WERI-Rb-1 (cell line): ENCODE measurements around the gene ABHD17C.

ENCODE experiments used
- DNase-seq: peaks from one replicate; pipeline ENCODE4 v3.0.0-alpha.2; 2020
- H3K27ac ChIP-seq: fragments of 250-450 bp; sonication (Bioruptor Pico); 2 replicates; pipeline ENCODE4 v1.5.1; 2020; ENCODE audit warnings: mild to moderate bottlenecking, moderate library complexity
- H3K27me3 ChIP-seq: fragments of 250-450 bp; sonication (Bioruptor Pico); 2 replicates; pipeline ENCODE4 v1.5.1; 2021; ENCODE audit warnings: mild to moderate bottlenecking, low read depth, moderate library complexity; ENCODE audit not compliant: insufficient read depth, severe bottlenecking
- H3K36me3 ChIP-seq: fragments of 250-450 bp; sonication (Bioruptor Pico); 2 replicates; pipeline ENCODE4 v1.5.1; 2020; ENCODE audit warnings: mild to moderate bottlenecking, moderate library complexity
- H3K4me3 ChIP-seq: 2 replicates; pipeline ENCODE4 v1.5.1; 2011; ENCODE audit warnings: low read depth, mild to moderate bottlenecking, control low read depth, low read length
- H3K9me3 ChIP-seq: fragments of 250-450 bp; sonication (Bioruptor Pico); 2 replicates; pipeline ENCODE4 v1.5.1; 2021; ENCODE audit warnings: mild to moderate bottlenecking, moderate library complexity; ENCODE audit not compliant: severe bottlenecking
- CTCF ChIP-seq: IDR thresholded peaks from 2 replicates; pipeline ENCODE4 v1.5.1; 2011; ENCODE audit warnings: low read depth, mild to moderate bottlenecking, control low read depth, inconsistent platforms, low read length

The ABHD17C gene

GRCh38 chr15:80679804-80680175 is 15.3 kb upstream of the ABHD17C start:
- H3K4me3 ChIP-seq, result no peak overlapping the region
- H3K27ac ChIP-seq, result no peak overlapping the region
- TF ChIP-seq CTCF, result no peak
- H3K36me3 ChIP-seq, result no peaks in the 10 kb centered on the region
- H3K27me3 ChIP-seq, result no peaks in the 10 kb centered on the region
- H3K9me3 ChIP-seq, result no peaks in the 10 kb centered on the region
- no peak for DNase-seq

- H3K27me3 ChIP-seq, result no peaks in the 10 kb centered on the region
- no peak overlapping the region for H3K4me3 ChIP-seq
- TF ChIP-seq CTCF, result no peak
- no peaks in the 10 kb centered on the region for H3K9me3 ChIP-seq
- H3K36me3 ChIP-seq, result no peaks in the 10 kb centered on the region
- no peak for DNase-seq
- H3K27ac ChIP-seq, result no peak overlapping the region
Observed at GRCh38 chr15:80682201-80682600, 12.9 kb upstream of the ABHD17C start.

GRCh38 chr15:80684697-80685096 is 10.4 kb upstream of the ABHD17C start:
- no peaks in the 10 kb centered on the region for H3K27me3 ChIP-seq
- no peak for DNase-seq
- H3K4me3 ChIP-seq, result no peak overlapping the region
- no peak for TF ChIP-seq CTCF
- no peak overlapping the region for H3K27ac ChIP-seq
- H3K36me3 ChIP-seq, result no peaks in the 10 kb centered on the region
- H3K9me3 ChIP-seq, result no peaks in the 10 kb centered on the region

DNA sequence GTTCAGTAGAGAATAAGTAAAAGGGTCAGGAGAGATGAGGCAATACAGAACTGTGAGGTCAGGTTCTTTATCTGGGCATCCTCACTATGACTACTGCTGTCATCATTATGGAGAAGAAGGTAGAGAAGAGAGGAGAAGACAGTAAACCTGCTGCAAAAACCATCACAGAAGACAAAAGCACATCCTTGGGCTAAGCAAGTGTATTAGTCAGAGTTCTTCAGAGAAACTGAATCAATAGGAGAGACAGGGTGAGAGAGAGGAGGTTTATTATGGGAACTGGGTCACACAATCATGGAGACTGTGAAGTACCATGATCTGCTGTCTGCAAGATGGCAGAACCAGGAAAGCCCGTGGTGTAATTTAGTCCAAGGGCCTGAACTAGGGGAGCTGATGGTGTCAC is 9.5 kb upstream of the ABHD17C start:
- Histone ChIP-seq H3K36me3 (no peaks in the 10 kb centered on the region), H3K4me3 (no peak overlapping the region), H3K9me3 (no peaks in the 10 kb centered on the region), H3K27ac (no peak overlapping the region), H3K27me3 (no peaks in the 10 kb centered on the region)
- no peak for DNase-seq
- no peak for TF ChIP-seq CTCF

DNA sequence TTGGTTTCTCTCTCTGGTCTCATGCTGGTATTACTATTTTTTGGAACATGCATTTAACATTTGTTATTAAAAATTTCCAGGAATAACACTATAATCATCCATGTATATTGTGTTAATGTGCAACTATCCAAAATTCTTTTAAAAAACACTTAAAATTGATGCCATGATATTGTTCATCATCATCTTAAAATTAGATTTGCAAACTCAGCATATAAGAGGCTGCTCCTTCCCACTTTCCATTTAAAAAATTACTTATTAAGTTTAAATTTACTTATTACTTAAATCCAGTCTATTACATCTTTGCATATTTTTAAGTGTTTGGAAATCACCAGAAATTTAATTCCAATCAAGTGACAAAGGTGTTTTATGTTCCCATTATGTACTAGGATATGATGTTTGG is 5.8 kb upstream of the ABHD17C start:
- H3K9me3 ChIP-seq, result no peaks in the 10 kb centered on the region
- DNase-seq, result no peak
- no peaks in the 10 kb centered on the region for H3K27me3 ChIP-seq
- no peak for TF ChIP-seq CTCF
- H3K36me3 ChIP-seq, result no peaks in the 10 kb centered on the region
- no peak overlapping the region for H3K4me3 ChIP-seq
- no peak overlapping the region for H3K27ac ChIP-seq

GRCh38 chr15:80689716-80690115 is 5.4 kb upstream of the ABHD17C start:
- no peak for DNase-seq
- H3K9me3 ChIP-seq, result no peaks in the 10 kb centered on the region
- H3K27me3 ChIP-seq, result no peaks in the 10 kb centered on the region
- no peak overlapping the region for H3K4me3 ChIP-seq
- no peak for TF ChIP-seq CTCF
- no peaks in the 10 kb centered on the region for H3K36me3 ChIP-seq
- H3K27ac ChIP-seq, result no peak overlapping the region
